ENCODE results near the gene ERN1. TPM values are rescaled to one million over a fixed set of nuclear protein-coding genes. Genes with fewer than 3 reads are reported as not detected.

Gene ERN1
- total RNA-seq, 1 experiment from 2014 or later = 79.5 TPM

DNA sequence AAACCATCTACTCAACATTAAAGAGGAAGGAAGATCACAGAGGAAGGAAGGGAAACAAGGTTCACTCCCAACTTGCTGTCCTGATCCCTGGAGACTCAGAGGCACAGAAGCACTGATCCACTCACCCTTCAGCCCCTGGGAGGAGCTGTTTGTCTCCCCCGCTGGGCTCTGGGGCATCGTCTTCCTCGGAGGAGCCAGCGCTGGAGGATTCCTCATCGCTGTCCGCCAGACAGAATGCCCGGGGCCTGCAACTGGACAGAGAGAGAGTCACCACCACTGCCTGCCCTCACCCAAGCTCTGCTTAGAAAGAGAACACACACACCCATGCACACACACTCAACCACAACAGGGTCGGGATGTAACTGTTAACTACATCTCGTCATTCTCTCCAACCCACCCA lies 24.8 kb upstream of the ERN1 start:
- H3K4me1 Mint-ChIP-seq (ENCODE audit: insufficient read depth, unreplicated experiment) = no peaks in the 10 kb centered on the region
- H3K4me3 Mint-ChIP-seq (ENCODE audit: unreplicated experiment) = no peak overlapping the region
- POLR2A ChIA-PET = interaction anchor here (2.6 kb wide), 1 partner anchor 9 kb away, joined by 14 read pairs; no protein-coding TSS in a partner anchor
- TF ChIP-seq, protein P1, sequence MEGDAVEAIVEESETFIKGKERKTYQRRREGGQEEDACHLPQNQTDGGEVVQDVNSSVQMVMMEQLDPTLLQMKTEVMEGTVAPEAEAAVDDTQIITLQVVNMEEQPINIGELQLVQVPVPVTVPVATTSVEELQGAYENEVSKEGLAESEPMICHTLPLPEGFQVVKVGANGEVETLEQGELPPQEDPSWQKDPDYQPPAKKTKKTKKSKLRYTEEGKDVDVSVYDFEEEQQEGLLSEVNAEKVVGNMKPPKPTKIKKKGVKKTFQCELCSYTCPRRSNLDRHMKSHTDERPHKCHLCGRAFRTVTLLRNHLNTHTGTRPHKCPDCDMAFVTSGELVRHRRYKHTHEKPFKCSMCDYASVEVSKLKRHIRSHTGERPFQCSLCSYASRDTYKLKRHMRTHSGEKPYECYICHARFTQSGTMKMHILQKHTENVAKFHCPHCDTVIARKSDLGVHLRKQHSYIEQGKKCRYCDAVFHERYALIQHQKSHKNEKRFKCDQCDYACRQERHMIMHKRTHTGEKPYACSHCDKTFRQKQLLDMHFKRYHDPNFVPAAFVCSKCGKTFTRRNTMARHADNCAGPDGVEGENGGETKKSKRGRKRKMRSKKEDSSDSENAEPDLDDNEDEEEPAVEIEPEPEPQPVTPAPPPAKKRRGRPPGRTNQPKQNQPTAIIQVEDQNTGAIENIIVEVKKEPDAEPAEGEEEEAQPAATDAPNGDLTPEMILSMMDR (IDR thresholded peaks at IDR 0.05; ENCODE audit: unreplicated experiment) = no peak
- DNase-seq (ENCODE audit: unreplicated experiment) = no peak
- H3K9me3 Mint-ChIP-seq (ENCODE audit: unreplicated experiment) = no peaks in the 10 kb centered on the region
- no peak overlapping the region for H3K27ac Mint-ChIP-seq (ENCODE audit: low read depth, unreplicated experiment)
- CTCF ChIA-PET = interaction anchor here (0.9 kb wide), 1 partner anchor 21 kb away, joined by 3 read pairs; no protein-coding TSS in a partner anchor
- BruUV-seq (replicated peaks) = no TSS peak
- peaks cover 53% of the 10 kb centered on the region for H3K36me3 Mint-ChIP-seq (ENCODE audit: insufficient read depth, unreplicated experiment)
- no peaks in the 10 kb centered on the region for H3K27me3 Mint-ChIP-seq (ENCODE audit: insufficient read depth, unreplicated experiment)
- intact Hi-C loops (cut with micrococcal nuclease) = no loop called here

DNA sequence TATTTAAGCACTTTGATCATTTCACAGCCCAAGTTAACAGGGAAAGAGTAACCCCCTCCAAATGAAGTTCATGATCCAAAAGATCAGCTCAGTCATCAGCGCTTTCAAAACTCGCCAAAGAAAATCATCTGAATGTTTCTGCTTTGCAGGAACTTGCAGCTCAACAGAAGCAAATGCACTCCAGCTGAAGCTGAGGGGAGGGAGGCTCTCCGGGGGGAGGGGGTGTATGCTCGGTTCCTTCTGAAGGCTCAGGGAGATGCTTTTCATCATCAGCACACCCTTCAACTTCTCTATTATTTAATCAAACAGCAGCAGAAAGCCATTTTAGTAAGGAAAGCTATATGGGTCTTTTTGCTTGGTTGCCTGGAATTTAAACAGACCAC lies 24.4 kb upstream of the ERN1 start:
- no TSS peak for BruUV-seq (replicated peaks)
- Mint-ChIP-seq H3K27ac (ENCODE audit: low read depth, unreplicated experiment) (no peak overlapping the region), H3K4me1 (ENCODE audit: insufficient read depth, unreplicated experiment) (no peaks in the 10 kb centered on the region)

DNA sequence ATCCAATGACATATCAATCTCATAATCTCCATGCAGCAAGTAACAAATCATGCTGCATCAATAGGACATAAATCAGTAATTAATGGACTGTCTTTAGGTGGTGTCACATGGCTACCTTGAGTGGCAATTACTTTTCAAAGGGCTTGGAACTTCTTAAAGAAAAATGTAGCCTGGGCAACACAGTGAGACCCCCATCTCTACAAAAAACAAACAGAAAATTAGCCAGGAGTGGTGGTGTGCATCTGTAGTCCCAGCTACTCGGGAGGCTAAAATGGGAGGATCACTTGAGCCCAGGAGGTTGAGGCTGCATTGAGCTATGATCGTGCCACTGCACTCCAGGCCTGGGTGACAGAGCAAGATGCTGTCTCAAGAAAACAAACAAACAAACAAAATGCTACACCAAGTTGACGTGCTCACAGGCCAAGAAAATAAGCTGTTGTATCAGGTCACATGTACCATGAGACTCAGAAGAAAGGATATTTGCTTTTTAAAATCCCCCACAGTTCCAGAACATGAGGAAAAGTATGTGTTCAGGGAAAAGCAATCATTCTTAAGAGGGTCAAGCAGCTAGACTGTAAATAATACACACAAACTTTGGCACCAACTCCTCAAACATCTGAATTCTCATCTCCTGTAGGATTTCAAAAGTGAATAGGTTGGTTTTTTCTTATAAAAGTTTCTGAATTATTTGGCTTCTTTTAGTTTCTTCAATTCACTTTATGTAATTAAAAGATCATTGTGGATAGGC lies 23.8 kb upstream of the ERN1 start:
- Mint-ChIP-seq H3K27ac (ENCODE audit: low read depth, unreplicated experiment) (no peak overlapping the region), H3K4me3 (ENCODE audit: unreplicated experiment) (no peak overlapping the region), H3K36me3 (ENCODE audit: insufficient read depth, unreplicated experiment) (peaks cover 43% of the 10 kb centered on the region), H3K4me1 (ENCODE audit: insufficient read depth, unreplicated experiment) (peaks cover 3% of the 10 kb centered on the region), H3K9me3 (ENCODE audit: unreplicated experiment) (no peaks in the 10 kb centered on the region), H3K27me3 (ENCODE audit: insufficient read depth, unreplicated experiment) (no peaks in the 10 kb centered on the region)
- intact Hi-C loops (cut with micrococcal nuclease) = no loop called here
- no peak for DNase-seq (ENCODE audit: unreplicated experiment)
- no TSS peak for BruUV-seq (replicated peaks)
- CTCF ChIA-PET = interaction anchor here (0.9 kb wide), 1 partner anchor 20 kb away, joined by 3 read pairs; no protein-coding TSS in a partner anchor
- POLR2A ChIA-PET = interaction anchor here (0.6 to 2.6 kb wide), 3 partner anchors 8 to 104 kb away, joined by 3 to 14 read pairs (median 3); no protein-coding TSS in a partner anchor
- TF ChIP-seq, protein P1 (IDR thresholded peaks at IDR 0.05; ENCODE audit: unreplicated experiment) = no peak

More for the DNA sequence above, 24.4 kb upstream of the ERN1 start:
- TF ChIP-seq, protein P1 (IDR thresholded peaks at IDR 0.05; ENCODE audit: unreplicated experiment) = no peak
- intact Hi-C loops (cut with micrococcal nuclease) = no loop called here
- POLR2A ChIA-PET = interaction anchor here (0.6 to 2.6 kb wide), 2 partner anchors 8 to 103 kb away, joined by 3 to 14 read pairs; no protein-coding TSS in a partner anchor
- Mint-ChIP-seq H3K36me3 (ENCODE audit: insufficient read depth, unreplicated experiment) (peaks cover 49% of the 10 kb centered on the region), H3K27me3 (ENCODE audit: insufficient read depth, unreplicated experiment) (no peaks in the 10 kb centered on the region), H3K4me3 (ENCODE audit: unreplicated experiment) (no peak overlapping the region), H3K9me3 (ENCODE audit: unreplicated experiment) (no peaks in the 10 kb centered on the region)
- CTCF ChIA-PET = interaction anchor here (0.9 kb wide), 1 partner anchor 21 kb away, joined by 3 read pairs; no protein-coding TSS in a partner anchor
- DNase-seq (ENCODE audit: unreplicated experiment) = no peak

DNA sequence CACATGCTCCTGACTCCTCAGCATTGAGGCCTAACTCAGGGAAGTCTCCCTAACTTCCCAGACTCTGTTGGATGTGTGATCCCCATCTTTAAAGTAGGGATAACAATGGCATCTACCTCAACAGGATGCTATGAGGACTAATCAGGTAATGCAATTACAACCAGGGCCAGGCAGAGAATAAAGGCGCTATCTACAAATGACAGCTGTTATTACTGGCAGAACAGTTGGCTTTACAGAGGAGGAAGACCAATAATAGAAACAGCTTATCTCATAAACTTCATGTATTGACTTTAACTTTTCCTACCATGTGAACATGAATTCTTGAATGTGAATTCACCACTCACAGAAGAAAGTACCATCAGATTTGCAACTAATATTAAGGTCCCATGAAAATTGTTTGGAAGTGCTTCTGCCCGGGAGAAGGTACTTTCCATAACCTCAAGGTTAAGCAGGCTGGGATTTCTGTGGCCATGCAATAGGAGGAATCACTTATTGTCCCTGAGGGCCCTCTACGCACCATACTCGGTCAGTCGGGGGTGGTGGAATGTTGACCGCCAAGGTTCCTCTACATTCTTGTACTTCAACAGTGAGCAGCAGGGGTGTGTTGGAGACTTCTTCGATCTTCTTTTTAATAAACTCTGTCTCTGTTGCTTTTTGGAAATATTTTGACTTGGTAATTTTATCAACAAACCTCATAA lies 22.6 kb upstream of the ERN1 start:
- CTCF ChIA-PET = interaction anchor here (0.9 kb wide), 2 partner anchors 12 to 130 kb away, joined by 3 read pairs; no protein-coding TSS in a partner anchor
- TF ChIP-seq, protein P1 (IDR thresholded peaks at IDR 0.05; ENCODE audit: unreplicated experiment) = no peak
- Mint-ChIP-seq H3K36me3 (ENCODE audit: insufficient read depth, unreplicated experiment) (peaks cover 33% of the 10 kb centered on the region), H3K9me3 (ENCODE audit: unreplicated experiment) (no peaks in the 10 kb centered on the region), H3K27ac (ENCODE audit: low read depth, unreplicated experiment) (peak overlapping the region; percentile 40), H3K4me3 (ENCODE audit: unreplicated experiment) (no peak overlapping the region), H3K27me3 (ENCODE audit: insufficient read depth, unreplicated experiment) (no peaks in the 10 kb centered on the region), H3K4me1 (ENCODE audit: insufficient read depth, unreplicated experiment) (peaks cover 13% of the 10 kb centered on the region)
- DNase-seq (ENCODE audit: unreplicated experiment) = no peak
- intact Hi-C loops (cut with micrococcal nuclease) = no loop called here
- POLR2A ChIA-PET = interaction anchor here (0.6 to 1.3 kb wide), 3 partner anchors 45 to 129 kb away, joined by 3 to 4 read pairs (median 3); no protein-coding TSS in a partner anchor
- BruUV-seq (replicated peaks) = no TSS peak
